Measurements from ENCODE around the gene ACOX2. TPM values are rescaled to one million over a fixed set of nuclear protein-coding genes. Genes with fewer than 3 reads are reported as not detected.
A peak's percentile ranks its signal among the peaks of the same experiment; 100 is the strongest.

Gene ACOX2
- total and polyA plus RNA-seq, 2 of the 8 experiments (the other 6 are each of a cell fraction or from before 2014, with no cell fraction given), result 3.2 to 9.2 TPM

DNA sequence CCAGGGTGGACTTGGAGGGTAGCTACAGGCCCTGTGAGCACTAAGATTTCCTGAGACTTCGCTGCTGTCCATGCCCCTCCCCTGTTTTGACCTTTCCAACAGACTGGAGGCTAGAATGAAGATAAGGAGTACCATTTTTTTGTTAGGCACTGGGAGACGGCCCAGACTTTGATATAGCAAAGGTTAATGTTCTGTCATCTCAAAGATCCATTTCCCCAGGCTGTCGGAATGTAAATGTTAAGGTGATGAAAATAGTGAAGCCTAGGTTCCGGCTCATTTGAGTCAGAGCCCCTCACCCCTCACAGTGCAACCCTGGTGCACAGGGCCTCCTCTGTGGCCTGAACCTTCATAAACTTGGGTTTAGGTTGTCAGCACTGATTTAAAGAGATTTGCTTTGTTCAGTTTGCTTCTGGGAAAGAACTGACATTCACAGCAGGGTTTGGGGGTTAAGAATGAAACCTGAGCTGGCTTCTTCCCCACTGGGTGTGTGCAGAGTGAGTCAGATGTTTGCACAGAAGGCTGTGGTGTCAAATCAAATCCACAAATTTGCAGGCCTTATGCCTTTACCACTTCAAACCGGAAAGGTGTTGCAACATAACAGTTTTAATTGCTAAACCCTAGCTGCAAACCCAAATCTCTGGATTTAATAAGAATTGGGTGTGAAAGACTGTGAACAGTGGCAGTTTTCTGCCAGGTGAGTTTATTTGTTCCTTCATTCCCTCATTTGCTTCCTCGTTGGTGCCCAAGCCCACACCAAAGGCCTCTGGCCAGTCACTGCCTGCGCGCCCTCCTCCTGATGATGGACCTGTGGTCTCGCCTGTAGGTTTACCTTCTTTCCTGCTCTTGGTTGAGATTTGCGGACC lies 65.7 kb downstream of the ACOX2 start:
- no peaks in the 10 kb centered on the region for H3K27me3 ChIP-seq (replicated peaks in 1 of 4; ENCODE audit: control insufficient read depth in 3 of 4, extremely low read depth in 1 of 4, insufficient read depth in 3 of 4, low read length in 3 of 4)
- no peak overlapping the region for H2BK12ac ChIP-seq (ENCODE audit: low read depth, low read length)
- ChIA-PET CTCF (ENCODE audit: partially characterized antibody) (interaction anchor here (0.7 to 1.7 kb wide), 6 partner anchors 8 to 127 kb away, joined by 3 to 7 read pairs (median 3); partner anchors contain the start of gene KCTD6), POLR2A (ENCODE audit: partially characterized antibody) (interaction anchor here (1.4 to 1.5 kb wide), 2 partner anchors 22 to 37 kb away, joined by 4 read pairs; no protein-coding TSS in a partner anchor)
- no peaks in the 10 kb centered on the region for H3K9me3 ChIP-seq (ENCODE audit: insufficient read depth in 2 of 2, low read depth in 1 of 2, low read length in 1 of 2)
- no peak overlapping the region for H3K27ac ChIP-seq (ENCODE audit: low read depth, low read length)
- H3K23me2 ChIP-seq (ENCODE audit: low read depth, low read length), result no peaks in the 10 kb centered on the region
- H3K4ac ChIP-seq (replicated peaks; ENCODE audit: insufficient read length, low read depth, low read length), result no peak overlapping the region
- DNase-seq (ENCODE audit: low read depth in 1 of 2, low spot score in 2 of 2) (no peak), FAIRE-seq (no peak)
- no peak overlapping the region for H4K91ac ChIP-seq (replicated peaks; ENCODE audit: insufficient read length, low read length)
- no peak overlapping the region for H3K18ac ChIP-seq (ENCODE audit: extremely low read depth, low read length)
- no peak overlapping the region for H2BK5ac ChIP-seq (ENCODE audit: low read depth, low read length)
- H3K56ac ChIP-seq (replicated peaks; ENCODE audit: insufficient read length, low read depth, low read length), result no peak overlapping the region
- no peak overlapping the region for H3K14ac ChIP-seq (ENCODE audit: insufficient read length)
- no peak overlapping the region for H3K9ac ChIP-seq (replicated peaks in 1 of 4; ENCODE audit: extremely low read depth in 1 of 4, low read depth in 3 of 4, low read length in 3 of 4)
- H3K23ac ChIP-seq (ENCODE audit: insufficient read length), result no peak overlapping the region
- H3K79me2 ChIP-seq (ENCODE audit: control insufficient read depth in 1 of 2, insufficient read depth in 2 of 2, low read length in 2 of 2), result no peaks in the 10 kb centered on the region
- no peaks in the 10 kb centered on the region for H3K79me1 ChIP-seq (ENCODE audit: low read depth, low read length)
- H2BK15ac ChIP-seq (ENCODE audit: low read length), result no peak overlapping the region
- peak overlapping the region; percentile 45; the same call in 1 of the 2 replicates for H2AFZ ChIP-seq (ENCODE audit: low read length)
- no peak overlapping the region for H2AK5ac ChIP-seq (ENCODE audit: low read depth, low read length)
- H4K5ac ChIP-seq (ENCODE audit: insufficient read length, low read depth, low read length), result no peak overlapping the region
- no peak overlapping the region for H2BK120ac ChIP-seq (replicated peaks; ENCODE audit: low read depth, low read length)
- H2BK20ac ChIP-seq (ENCODE audit: low read length), result no peak overlapping the region
- no peaks in the 10 kb centered on the region for H4K20me1 ChIP-seq (replicated peaks in 1 of 2; ENCODE audit: control insufficient read depth in 1 of 2, insufficient read depth in 2 of 2, low read length in 2 of 2)
- 0 out of 2 replicates have a peak, but pooled peaks have one; percentile 8 for TF ChIP-seq CEBPB (IDR thresholded peaks at IDR 0.05; ENCODE audit: low read depth, low read length)
- no peak for TF ChIP-seq POU5F1 (IDR thresholded peaks at IDR 0.05; ENCODE audit: low read depth, low read length)
- no peak for TF ChIP-seq RFX5 (IDR thresholded peaks at IDR 0.05; ENCODE audit: borderline replicate concordance, low read depth, low read length)
- H3K4me3 ChIP-seq (ENCODE audit: extremely low read depth in 1 of 4, insufficient read depth in 2 of 4, low read depth in 3 of 4, low read length in 4 of 4), result no peak overlapping the region
- no peak overlapping the region for H4K8ac ChIP-seq (ENCODE audit: extremely low read depth, insufficient read depth, low read length)
- H3K36me3 ChIP-seq (ENCODE audit: control insufficient read depth in 2 of 4, insufficient read depth in 4 of 4, low read length in 3 of 4), result no peaks in the 10 kb centered on the region
- H3K4me2 ChIP-seq (ENCODE audit: insufficient read depth in 1 of 2, low read depth in 2 of 2, low read length in 2 of 2), result no peak overlapping the region
- peaks cover 0 to 7% (median 4%) of the 10 kb centered on the region in 4 experiments; a peak in 4 of 7 replicates for H3K4me1 ChIP-seq (replicated peaks in 1 of 4; ENCODE audit: control insufficient read depth in 3 of 4, insufficient read depth in 4 of 4, low read length in 3 of 4)
- 79% methylated on average over 10 of the region's 10 CpGs; no CpG with 5 or more reads in 1 of the 2 experiments for WGBS, 2 experiments (ENCODE audit: extremely low coverage in 1 of 2, insufficient coverage in 1 of 2, insufficient read length in 1 of 2, insufficient replicate concordance in 2 of 2, low coverage in 1 of 2, low lambda C conversion rate in 2 of 2, missing lambda C conversion rate in 1 of 2)

All from H1 (cell line).